DND-41 (cell line): ENCODE measurements around the gene TOR3A.

ENCODE experiments used
- ATAC-seq: fragments of 200-7000 bp; cut with Tn5 transposase; 3 replicates; pipeline ENCODE4 v1.9.1; 2021; ENCODE audit warnings: low read depth; ENCODE audit not compliant: insufficient read depth
- DNase-seq: peaks from one replicate; pipeline ENCODE4 v3.0.0-alpha.2; 2020
- H2AFZ ChIP-seq: 2 replicates; pipeline ENCODE4 v1.6.0; 2012; ENCODE audit warnings: low read depth, low read length
- H3K27ac ChIP-seq: 2 replicates; pipeline ENCODE4 v1.5.1; 2012; ENCODE audit warnings: low read length, inconsistent platforms
- H3K27me3 ChIP-seq: fragments of 200-600 bp; sonication (generic); 2 replicates; pipeline ENCODE4 v1.6.0; 2012; ENCODE audit warnings: low read length, mild to moderate bottlenecking, inconsistent platforms; ENCODE audit not compliant: insufficient read depth, poor library complexity
- H3K36me3 ChIP-seq: 2 replicates; pipeline ENCODE4 v1.5.1; 2012; ENCODE audit warnings: low read length, inconsistent platforms; ENCODE audit not compliant: insufficient read depth
- H3K4me1 ChIP-seq: 2 replicates; pipeline ENCODE4 v1.5.1; 2012; ENCODE audit warnings: mild to moderate bottlenecking, low read length; ENCODE audit not compliant: insufficient read depth
- H3K4me2 ChIP-seq: 2 replicates; pipeline ENCODE4 v1.6.0; 2012; ENCODE audit warnings: mild to moderate bottlenecking, moderate library complexity, low read length, inconsistent platforms; ENCODE audit not compliant: insufficient read depth
- H3K4me3 ChIP-seq, 2 experiments: fragments of 200-600 bp in 1 of 2; shearing (Covaris generic) in 1 of 2; 2 replicates each; pipeline ENCODE4 v1.5.1; 2012 to 2016; ENCODE audit warnings: inconsistent platforms in 2 of 2, low read length in 2 of 2, mild to moderate bottlenecking in 2 of 2, low read depth in 1 of 2, moderate library complexity in 1 of 2
- H3K79me2 ChIP-seq: 2 replicates; pipeline ENCODE4 v1.6.0; 2012; ENCODE audit warnings: low read length, inconsistent platforms; ENCODE audit not compliant: insufficient read depth
- H3K9ac ChIP-seq: 2 replicates; pipeline ENCODE4 v1.6.0; 2012; ENCODE audit warnings: low read depth, mild to moderate bottlenecking, inconsistent platforms, low read length, moderate library complexity
- H3K9me3 ChIP-seq: 2 replicates; pipeline ENCODE4 v1.5.1; 2012; ENCODE audit warnings: low read length, moderate library complexity, mild to moderate bottlenecking, inconsistent platforms; ENCODE audit not compliant: insufficient read depth, severe bottlenecking
- H4K20me1 ChIP-seq: 2 replicates; pipeline ENCODE4 v1.6.0; 2012; ENCODE audit warnings: low read length; ENCODE audit not compliant: insufficient read depth
- CTCF ChIP-seq: IDR thresholded peaks from 2 replicates; pipeline ENCODE4 v1.5.1; 2012; ENCODE audit warnings: borderline replicate concordance, low read length, moderate library complexity, mild to moderate bottlenecking; ENCODE audit not compliant: poor library complexity, severe bottlenecking; ENCODE audit errors: extremely low read depth
- EZH2 ChIP-seq: IDR thresholded peaks from 3 replicates; pipeline ENCODE4 v1.6.1; 2012; ENCODE audit warnings: borderline replicate concordance, low read depth, mild to moderate bottlenecking, moderate library complexity, low read length, inconsistent platforms; ENCODE audit not compliant: severe bottlenecking

The TOR3A gene

GRCh38 chr1:179052776-179053175 lies 29.1 kb upstream of the TOR3A start:
- Histone ChIP-seq H3K9me3 (no peaks in the 10 kb centered on the region), H4K20me1 (0 out of 2 replicates have a peak, but pooled peaks cover 3% of the 10 kb centered on the region), H3K4me2 (no peak overlapping the region), H3K9ac (no peak overlapping the region), H3K36me3 (peaks cover 25% of the 10 kb centered on the region), H3K4me3 (no peak overlapping the region), H3K27me3 (no peaks in the 10 kb centered on the region), H2AFZ (no peak overlapping the region), H3K4me1 (no peaks in the 10 kb centered on the region), H3K27ac (no peak overlapping the region), H3K79me2 (no peaks in the 10 kb centered on the region)
- no peak for ATAC-seq
- TF ChIP-seq CTCF = no peak
- no peak for TF ChIP-seq EZH2
- no peak for DNase-seq

- Histone ChIP-seq H3K4me1 (no peaks in the 10 kb centered on the region), H2AFZ (no peak overlapping the region), H3K4me2 (no peak overlapping the region), H3K27me3 (no peaks in the 10 kb centered on the region), H3K9me3 (no peaks in the 10 kb centered on the region), H3K9ac (no peak overlapping the region), H3K27ac (no peak overlapping the region), H3K4me3 (no peak overlapping the region), H4K20me1 (0 out of 2 replicates have a peak, but pooled peaks cover 3% of the 10 kb centered on the region), H3K36me3 (peaks cover 29% of the 10 kb centered on the region), H3K79me2 (no peaks in the 10 kb centered on the region)
- ATAC-seq (no peak), DNase-seq (no peak)
- no peak for TF ChIP-seq CTCF
- no peak for TF ChIP-seq EZH2
These were observed 28.4 kb upstream of the TOR3A start for GRCh38 chr1:179053486-179053885.

- Histone ChIP-seq H3K4me2 (no peak overlapping the region), H4K20me1 (no peaks in the 10 kb centered on the region), H3K79me2 (no peaks in the 10 kb centered on the region), H2AFZ (no peak overlapping the region), H3K9ac (no peak overlapping the region), H3K4me3 (no peak overlapping the region), H3K4me1 (no peaks in the 10 kb centered on the region), H3K27ac (no peak overlapping the region), H3K36me3 (peaks cover 35% of the 10 kb centered on the region), H3K27me3 (no peaks in the 10 kb centered on the region), H3K9me3 (no peaks in the 10 kb centered on the region)
- DNase-seq (no peak), ATAC-seq (no peak)
- TF ChIP-seq EZH2 (no peak), CTCF (no peak)
These were observed 25.9 kb upstream of the TOR3A start for GRCh38 chr1:179055937-179056336.
